ENCODE data around the gene SLA2.
A peak's percentile ranks its signal among the peaks of the same experiment; 100 is the strongest.

SLA2 gene

DNA sequence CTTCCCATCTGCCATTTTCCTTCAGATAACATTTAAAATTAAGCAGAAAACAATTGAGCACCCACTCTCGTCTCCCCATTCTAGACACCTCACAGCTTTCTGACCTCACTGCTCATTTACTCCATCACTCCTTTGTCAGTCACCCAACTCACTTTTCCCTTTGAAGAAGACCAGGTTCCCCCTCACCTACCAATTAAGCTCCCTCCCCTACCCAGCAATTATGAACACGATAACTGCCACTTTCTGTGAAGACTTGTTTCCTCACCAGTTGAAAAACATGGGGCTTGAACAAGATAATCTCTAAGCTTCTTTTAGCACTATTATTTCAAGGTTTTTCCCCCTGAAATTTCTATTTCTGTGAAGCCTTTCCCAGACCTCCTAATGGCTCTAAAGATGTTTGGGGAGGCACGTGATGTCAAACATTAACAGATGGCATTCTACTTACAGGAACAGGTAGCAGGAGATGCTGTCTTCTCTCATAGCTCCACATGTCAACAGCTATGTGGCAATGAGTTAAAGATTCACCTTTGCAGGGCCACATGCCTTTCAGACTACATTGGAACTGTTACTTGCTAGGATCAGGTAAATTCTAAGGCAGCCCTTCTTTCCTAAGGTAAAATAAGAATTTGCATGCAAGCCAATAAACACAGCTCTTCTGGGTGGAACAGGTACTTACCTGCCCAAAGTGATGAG lies 24.8 kb upstream of the SLA2 start:
- TF ChIP-seq, protein P1, sequence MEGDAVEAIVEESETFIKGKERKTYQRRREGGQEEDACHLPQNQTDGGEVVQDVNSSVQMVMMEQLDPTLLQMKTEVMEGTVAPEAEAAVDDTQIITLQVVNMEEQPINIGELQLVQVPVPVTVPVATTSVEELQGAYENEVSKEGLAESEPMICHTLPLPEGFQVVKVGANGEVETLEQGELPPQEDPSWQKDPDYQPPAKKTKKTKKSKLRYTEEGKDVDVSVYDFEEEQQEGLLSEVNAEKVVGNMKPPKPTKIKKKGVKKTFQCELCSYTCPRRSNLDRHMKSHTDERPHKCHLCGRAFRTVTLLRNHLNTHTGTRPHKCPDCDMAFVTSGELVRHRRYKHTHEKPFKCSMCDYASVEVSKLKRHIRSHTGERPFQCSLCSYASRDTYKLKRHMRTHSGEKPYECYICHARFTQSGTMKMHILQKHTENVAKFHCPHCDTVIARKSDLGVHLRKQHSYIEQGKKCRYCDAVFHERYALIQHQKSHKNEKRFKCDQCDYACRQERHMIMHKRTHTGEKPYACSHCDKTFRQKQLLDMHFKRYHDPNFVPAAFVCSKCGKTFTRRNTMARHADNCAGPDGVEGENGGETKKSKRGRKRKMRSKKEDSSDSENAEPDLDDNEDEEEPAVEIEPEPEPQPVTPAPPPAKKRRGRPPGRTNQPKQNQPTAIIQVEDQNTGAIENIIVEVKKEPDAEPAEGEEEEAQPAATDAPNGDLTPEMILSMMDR (IDR thresholded peaks at IDR 0.05; ENCODE audit: low read depth, low read length, missing control alignments), result no peak
- DNase-seq, result no peak
- Histone ChIP-seq H3K27me3 (replicated peaks) (no peaks in the 10 kb centered on the region), H3K36me3 (replicated peaks) (no peaks in the 10 kb centered on the region), H3K4me3 (ENCODE audit: low read depth, low read length) (no peak overlapping the region), H3K27ac (no peak overlapping the region)
- in situ Hi-C loops (cut with HindIII; ENCODE audit: low pct_ligation_motif_present, low sequenced_read_pairs), result no loop called here

DNA sequence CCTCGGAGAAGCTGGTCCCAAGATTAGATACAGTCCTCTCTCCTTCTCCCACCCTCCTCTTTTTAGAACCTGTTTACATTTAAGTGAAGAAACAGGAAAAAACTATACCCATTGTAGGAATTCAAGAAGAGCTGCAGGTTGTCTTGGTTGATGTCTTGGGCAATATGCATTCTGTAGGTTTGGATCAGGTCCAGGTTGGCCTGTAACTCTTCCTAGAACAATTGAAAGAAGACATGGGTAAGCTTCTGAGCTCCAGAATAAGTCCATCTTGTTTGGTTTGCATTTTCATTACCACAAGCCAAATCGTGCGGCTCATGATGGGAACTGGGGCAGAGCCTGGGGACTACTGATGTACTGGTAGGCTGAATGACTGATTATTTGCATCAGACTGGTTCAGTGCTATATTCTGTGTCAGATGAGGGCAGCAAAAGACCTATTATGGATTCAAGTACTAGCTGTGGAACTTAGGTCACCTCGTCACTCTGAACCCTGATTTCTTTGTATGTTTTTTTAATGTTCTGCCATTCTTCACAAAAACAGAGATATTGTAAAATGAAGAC lies 20.3 kb upstream of the SLA2 start:
- DNase-seq, result peak; percentile 1
- Histone ChIP-seq H3K36me3 (replicated peaks) (peaks cover 3% of the 10 kb centered on the region), H3K4me3 (ENCODE audit: low read depth, low read length) (no peak overlapping the region), H3K27me3 (replicated peaks) (no peaks in the 10 kb centered on the region), H3K27ac (no peak overlapping the region)
- in situ Hi-C loops (cut with HindIII; ENCODE audit: low pct_ligation_motif_present, low sequenced_read_pairs), result no loop called here
- TF ChIP-seq, protein P1 (IDR thresholded peaks at IDR 0.05; ENCODE audit: low read depth, low read length, missing control alignments), result peak; percentile 19

DNA sequence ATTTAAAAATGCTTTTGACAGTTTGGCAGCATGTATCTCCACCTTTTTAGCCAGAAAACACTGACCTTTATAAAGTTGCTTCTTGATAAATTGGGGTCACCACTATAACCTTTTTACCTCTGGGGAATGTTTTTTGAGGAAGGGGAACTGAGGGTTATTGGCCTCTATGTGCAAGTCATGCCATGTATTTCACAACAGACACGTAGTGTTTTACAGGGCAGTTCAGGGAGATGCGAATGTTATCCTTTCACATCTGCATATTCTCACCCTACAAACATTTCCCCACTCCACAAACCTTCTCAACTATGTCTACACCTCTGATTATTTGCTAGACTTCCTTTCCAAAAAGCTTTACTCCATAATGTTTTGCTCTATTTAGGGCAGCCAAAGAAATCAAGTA lies 17.0 kb upstream of the SLA2 start:
- no peaks in the 10 kb centered on the region for H3K27me3 ChIP-seq (replicated peaks)
- H3K4me3 ChIP-seq (ENCODE audit: low read depth, low read length), result no peak overlapping the region
- no peak overlapping the region for H3K27ac ChIP-seq
- no peak for DNase-seq
- H3K36me3 ChIP-seq (replicated peaks), result peaks cover 3% of the 10 kb centered on the region
- TF ChIP-seq, protein P1 (IDR thresholded peaks at IDR 0.05; ENCODE audit: low read depth, low read length, missing control alignments), result no peak
- in situ Hi-C loops (cut with HindIII; ENCODE audit: low pct_ligation_motif_present, low sequenced_read_pairs), result no loop called here

DNA sequence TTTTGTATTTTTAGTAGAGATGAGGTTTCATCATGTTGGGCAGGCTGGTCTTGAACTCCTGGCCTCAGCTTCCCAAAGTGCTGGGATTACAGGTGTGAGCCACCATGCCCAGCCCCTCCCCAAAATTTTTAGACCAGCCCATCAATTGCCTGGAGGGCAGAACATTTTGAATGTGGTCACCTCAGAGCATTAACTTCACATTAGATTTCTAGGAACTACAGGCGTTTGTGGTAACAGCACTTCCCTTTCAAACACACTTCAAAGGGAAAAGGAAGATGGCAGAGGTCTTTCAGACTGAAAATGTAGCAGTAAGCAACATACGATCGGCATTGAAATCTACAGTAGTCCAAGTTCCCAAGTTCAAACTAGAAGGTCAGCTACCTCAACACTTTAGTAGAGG lies 12.3 kb upstream of the SLA2 start:
- H3K4me3 ChIP-seq (ENCODE audit: low read depth, low read length), result no peak overlapping the region
- in situ Hi-C loops (cut with HindIII; ENCODE audit: low pct_ligation_motif_present, low sequenced_read_pairs), result no loop called here

DNA sequence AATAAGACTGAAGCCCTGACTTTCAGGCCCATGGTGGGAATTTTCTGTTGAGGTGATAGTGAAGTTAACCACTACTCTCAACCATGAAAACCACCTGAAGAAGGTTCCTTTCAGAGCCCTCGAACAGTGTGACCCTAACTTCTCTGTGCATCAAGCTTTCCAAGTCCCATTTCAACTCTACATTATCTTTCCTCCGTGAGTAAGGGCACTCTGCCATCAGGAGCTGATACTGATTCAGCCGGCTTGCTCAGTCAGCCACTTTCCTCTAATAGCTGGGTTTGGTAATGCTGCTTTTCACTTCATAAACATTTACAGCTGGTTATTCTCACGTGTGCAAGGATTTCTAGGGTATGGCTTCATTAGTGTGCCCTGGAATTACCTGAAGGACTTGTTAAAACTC lies 10.7 kb upstream of the SLA2 start:
- no peak for DNase-seq
- TF ChIP-seq, protein P1 (IDR thresholded peaks at IDR 0.05; ENCODE audit: low read depth, low read length, missing control alignments), result no peak
- Histone ChIP-seq H3K27me3 (replicated peaks) (no peaks in the 10 kb centered on the region), H3K36me3 (replicated peaks) (peaks cover 5% of the 10 kb centered on the region), H3K4me3 (ENCODE audit: low read depth, low read length) (no peak overlapping the region), H3K27ac (no peak overlapping the region)
- in situ Hi-C loops (cut with HindIII; ENCODE audit: low pct_ligation_motif_present, low sequenced_read_pairs), result no loop called here

More for the DNA sequence above, 12.3 kb upstream of the SLA2 start:
- TF ChIP-seq, protein P1 (IDR thresholded peaks at IDR 0.05; ENCODE audit: low read depth, low read length, missing control alignments), result no peak
- Histone ChIP-seq H3K27me3 (replicated peaks) (no peaks in the 10 kb centered on the region), H3K36me3 (replicated peaks) (peaks cover 5% of the 10 kb centered on the region), H3K27ac (no peak overlapping the region)
- DNase-seq, result no peak
